Head of caudate nucleus (tissue), 42 donors: ENCODE results near the gene KRT35.

Source experiments
- DNase-seq, 42 donors: peaks; one replicate each; pipeline versions ENCODE4 v3.0.0 to v3.0.0-alpha.2; 2020 to 2021; ENCODE audit warnings: mixed read lengths in 7 of 42
- intact Hi-C: fragments of 100-400 bp; cut with DNase I; formaldehyde crosslinking; loops from one replicate; pipeline ENCODE4 v1.15.0; 2022

Gene KRT35

DNA sequence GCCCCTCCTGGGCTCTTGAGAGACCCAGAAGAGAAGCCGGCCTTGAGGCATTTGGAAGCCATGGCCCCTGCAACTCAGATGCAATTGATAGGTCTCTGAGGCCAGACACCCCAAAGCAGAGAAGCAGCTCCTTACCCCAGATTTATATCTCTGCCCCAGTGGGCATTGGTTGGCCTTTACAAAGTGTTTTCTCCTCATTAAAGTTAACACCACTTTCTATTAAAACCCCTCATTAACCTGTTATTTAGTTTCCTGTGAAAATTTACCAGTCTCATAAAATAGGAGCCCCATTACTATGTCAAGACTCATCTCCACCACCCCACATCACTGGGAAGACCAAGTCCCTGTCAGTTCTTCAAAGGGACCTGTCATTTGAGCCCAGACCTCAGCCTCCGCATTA is at the start of gene KRT35:
Gene KRT35 (minus strand): TSS at position 116 of the 400 bp plus-strand sequence. CDS start 54 bp downstream, at position 62.
- peak in 1 of 42 donors; percentile 9 for DNase-seq
- intact Hi-C loops: no loop called here

DNA sequence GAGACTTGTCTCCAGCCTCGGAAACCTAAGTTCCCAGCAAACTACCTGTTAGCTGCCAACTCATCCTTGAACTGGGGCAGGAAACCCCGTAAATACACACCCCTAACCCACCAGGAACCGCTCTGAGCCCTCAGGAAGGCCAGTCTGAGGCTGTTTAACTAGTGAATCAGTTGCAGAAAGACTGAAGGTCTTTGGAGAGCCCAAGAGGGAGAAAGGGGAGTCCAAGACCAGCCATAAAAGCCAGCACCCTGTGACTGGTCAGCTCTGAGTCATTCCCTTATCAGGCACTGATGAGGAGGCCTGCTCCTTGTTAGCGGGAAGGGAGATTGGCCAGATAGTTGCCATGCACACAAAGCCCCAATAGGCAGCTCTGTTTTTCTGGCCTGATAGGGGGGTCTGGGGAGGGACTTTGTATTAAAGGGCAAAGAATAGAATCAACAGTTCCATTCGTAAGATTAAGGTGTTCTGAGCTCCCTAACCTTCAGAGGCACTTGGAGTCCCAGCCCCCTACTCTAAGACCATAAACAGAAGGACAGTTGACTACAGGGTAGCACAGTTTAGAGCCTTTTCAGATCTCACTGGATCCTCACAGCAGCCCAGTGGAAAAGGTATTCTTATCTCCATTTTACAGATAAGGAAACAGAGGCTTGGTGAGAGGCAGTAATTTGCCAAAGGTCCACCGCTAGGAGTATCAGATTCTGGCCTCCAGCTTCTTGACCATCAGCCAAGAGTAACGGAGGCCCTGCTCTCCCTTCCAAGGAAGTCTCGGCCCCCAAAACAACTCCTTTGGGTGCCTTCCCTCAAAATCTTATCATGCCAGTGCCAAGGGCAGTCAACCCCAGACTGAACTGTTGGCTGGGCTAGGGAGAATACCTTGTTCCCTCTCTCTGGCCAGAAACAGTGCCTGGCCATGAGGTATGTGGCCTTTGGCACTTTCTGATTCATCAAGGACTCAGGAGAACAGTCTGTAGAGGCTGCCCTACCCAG is 49.4 kb upstream of the KRT35 start:
- no peak for DNase-seq
- intact Hi-C loops: no loop called here

DNA sequence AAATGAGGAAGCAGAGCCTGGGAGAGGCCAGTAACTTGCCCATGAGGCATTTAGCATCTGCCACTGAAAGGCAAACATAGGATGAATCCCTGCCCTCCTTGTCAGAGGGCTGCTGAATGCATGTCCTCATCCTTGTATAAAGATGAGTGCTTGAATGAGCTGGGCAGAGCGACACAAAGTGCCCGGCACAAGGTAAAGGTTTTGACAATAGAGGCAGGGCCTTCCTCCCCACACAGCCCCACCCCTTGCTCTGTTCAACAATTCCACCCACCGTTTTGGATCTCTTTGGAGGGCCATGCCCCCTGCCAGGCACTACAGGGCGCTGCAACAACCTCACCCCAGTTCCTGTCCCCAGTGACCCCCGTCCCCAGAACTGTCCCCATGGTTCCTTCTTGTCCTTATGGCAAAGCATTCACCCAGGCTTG is 48.6 kb upstream of the KRT35 start:
- DNase-seq: no peak
- intact Hi-C loops: no loop called here

DNA sequence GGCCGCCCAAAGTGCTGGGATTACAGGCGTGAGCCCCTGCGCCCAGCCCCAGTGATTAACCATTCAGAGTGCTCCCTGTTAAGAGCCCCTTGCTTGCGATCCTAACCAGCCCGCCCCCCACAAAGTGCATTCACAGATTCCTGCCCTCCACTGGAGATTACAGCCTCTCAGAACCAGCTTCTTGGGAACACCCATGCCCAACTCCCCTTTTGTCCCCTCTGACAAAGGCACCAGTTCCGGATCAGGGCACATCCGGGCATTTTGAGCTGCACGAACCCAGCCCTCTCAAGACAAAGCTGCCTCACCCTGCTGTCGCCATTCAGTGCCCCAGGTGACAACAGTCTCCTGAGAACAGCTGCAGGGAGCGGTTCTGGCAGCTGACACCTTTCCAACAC is 48.0 kb upstream of the KRT35 start:
- DNase-seq: no peak
- intact Hi-C loops: no loop called here

DNA sequence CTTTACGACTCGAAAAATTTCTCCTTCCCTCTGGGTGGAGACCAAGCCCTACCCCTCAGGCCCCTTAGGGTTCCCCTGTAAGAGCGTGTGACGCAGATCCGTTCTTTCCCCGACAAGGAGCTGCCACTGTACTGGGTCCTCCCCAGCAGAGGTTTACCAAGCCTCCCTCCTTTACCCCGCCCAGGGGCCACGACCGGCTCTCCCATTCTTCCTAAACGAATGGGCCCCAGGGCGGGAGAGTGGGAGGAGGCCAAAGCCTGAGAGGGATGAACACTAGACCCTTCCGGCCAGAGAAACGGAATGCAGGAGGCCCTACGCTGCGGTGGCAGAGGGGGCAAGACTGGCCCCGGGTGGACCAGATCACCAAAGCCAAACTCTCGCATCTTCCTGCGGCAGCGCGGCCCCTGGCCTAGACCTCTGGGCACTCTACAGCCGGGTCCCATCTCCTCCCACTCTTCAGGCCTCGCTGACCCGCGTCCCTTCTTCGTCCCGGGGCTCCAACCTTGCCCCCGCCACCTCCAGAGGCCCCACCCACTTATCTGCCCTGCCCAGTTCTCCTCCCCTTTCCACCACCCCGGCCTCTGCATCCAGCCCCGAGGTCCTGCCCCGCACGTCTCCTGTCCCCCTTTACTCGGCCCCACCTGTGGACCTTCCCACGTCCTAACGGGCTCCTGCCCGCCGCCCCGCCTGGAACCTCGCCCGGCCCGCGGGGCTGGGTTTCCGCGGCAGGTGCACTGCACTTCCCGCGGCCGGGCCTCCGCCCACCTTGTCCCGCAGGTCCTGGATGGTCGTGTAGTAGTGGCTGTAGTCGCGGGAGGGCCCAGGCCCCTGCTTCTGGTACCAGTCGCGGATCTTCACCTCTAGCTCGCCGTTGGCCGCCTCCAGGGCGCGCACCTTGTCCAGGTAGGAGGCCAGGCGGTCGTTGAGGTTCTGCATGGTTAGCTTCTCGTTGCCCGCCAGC is 46.4 kb upstream of the KRT35 start:
- intact Hi-C loops: no loop called here
- DNase-seq: no peak

DNA sequence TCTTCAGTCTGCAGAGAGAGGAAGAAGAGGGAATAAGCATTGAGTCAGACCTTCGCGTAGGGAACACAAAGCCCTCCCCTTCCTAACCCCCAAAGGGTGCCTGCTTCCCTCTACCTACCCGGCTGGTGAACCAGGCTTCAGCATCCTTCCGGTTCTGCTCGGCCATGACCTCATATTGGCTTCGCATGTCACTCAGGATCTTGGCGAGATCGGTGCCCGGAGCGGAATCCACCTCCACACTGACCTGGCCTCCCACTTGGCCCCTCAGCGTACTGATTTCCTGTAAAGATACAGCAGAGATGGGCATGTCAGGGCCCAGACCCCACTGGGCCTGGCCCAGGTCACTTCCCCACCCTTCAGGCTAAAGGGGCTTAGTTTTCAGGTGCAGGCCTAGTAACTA is 43.3 kb upstream of the KRT35 start:
- DNase-seq: no peak
- intact Hi-C loops: no loop called here

DNA sequence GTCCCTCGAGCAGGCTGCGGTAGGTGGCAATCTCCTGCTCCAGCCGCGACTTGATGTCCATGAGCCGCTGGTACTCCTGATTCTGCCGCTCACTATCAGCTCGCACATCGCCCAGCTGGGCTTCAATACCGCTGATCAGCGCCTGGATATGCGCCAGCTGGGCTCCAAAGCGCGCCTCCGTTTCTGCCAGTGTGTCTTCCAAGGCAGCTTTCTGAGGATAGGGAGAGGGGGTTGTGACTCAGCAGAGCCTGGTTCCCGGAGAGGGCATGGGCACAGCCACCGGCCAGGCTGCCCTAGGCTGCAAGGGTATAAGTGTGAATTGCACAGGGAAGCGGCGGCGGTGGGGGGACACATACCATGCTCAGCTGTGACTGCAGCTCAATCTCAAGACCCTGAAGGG is 42.8 kb upstream of the KRT35 start:
- DNase-seq: no peak
- intact Hi-C loops: no loop called here

DNA sequence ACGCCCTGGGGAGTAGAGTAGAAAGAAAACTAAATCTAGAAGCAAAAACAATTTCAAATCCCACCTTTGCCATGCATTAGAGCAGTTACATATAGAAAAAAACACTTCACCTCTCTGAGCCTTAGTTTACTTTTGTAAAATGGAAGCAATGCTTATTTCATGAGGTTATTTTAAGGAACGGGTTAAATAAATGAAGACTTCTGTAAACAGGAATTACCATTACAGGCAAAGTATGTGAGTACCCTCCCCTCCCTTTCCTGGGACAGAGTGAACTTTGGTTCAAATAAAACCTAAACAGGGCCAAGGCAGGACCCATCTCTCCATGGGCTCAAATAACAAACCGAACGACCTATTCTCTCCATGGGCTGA is 42.3 kb upstream of the KRT35 start:
- intact Hi-C loops: no loop called here
- DNase-seq: no peak

DNA sequence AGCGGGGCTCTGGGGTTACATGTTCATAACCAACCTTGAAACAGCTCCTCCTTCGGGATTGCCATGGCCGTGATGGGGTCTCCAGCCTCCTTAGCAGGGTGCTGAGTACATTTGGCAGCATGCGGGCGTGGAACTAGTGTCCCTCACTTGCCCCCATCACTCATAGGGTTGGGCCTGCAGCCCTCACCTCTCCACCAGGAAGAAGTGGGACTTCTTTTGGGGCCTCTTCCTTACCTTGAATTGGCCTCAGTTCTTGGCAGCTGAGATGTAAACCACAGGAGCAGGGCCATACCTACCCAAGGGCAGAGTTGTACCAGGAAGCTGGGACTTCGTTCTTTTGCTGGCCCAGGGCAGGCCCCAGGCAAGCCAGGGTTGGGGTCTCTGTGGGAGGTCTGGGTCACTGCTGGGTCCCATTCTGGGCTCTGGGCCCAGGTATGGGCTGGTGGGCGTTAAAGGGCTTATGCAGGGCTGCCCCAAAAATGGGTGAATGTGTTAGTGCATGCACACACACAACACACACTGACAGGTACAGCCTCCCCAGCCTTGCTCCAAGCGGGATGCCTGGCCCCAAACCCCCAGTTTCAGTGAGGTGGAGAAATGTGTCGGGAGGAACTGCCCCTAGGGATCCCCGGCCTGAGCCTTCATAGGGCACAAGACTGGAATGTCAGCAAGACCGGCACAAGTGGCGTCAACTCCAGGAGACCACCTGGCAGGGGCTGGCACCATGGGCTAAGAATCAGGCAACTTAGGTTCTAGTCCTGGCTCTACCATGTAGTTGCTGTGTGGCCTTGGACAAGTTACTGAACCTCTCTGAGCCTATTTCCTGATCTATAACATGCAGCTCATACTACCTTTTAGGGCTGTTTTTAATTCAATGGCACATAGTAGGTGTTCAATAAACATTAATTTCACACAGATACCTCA is 41.6 kb upstream of the KRT35 start:
- intact Hi-C loops: no loop called here
- DNase-seq: no peak

DNA sequence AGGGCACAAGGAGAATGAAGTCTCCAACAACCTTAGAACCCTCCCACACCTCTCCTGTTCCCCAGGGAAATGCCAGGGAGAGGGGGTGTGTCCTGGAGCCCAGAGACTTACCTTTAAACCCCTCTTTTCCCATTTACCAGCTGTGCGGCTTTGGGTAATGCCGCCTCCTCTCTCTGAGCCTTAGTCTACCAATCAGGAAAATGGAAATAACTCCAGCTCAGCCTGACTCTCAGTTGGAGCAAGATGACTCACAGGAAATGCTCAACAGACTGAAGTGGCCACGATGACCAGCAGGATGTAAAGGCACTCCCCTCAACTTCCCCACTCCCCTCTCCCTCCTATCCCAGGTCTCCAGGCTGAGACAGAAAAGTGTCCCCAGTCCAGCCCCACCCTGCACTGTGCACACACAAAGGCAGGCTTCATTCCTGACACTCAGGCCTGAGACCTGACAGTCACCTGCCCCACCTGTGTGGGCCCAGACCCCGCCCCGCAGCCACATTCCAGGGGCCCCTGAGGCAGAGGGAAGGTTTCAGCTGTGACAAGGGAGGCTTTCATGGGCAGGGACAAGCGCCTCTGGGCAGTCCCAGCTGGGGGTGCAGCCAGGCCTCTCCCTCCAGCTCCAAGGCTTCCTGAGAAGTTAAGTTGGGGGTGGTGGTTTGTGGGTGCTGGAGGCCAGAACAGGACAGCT is 40.8 kb upstream of the KRT35 start:
- intact Hi-C loops: no loop called here
- DNase-seq: no peak

DNA sequence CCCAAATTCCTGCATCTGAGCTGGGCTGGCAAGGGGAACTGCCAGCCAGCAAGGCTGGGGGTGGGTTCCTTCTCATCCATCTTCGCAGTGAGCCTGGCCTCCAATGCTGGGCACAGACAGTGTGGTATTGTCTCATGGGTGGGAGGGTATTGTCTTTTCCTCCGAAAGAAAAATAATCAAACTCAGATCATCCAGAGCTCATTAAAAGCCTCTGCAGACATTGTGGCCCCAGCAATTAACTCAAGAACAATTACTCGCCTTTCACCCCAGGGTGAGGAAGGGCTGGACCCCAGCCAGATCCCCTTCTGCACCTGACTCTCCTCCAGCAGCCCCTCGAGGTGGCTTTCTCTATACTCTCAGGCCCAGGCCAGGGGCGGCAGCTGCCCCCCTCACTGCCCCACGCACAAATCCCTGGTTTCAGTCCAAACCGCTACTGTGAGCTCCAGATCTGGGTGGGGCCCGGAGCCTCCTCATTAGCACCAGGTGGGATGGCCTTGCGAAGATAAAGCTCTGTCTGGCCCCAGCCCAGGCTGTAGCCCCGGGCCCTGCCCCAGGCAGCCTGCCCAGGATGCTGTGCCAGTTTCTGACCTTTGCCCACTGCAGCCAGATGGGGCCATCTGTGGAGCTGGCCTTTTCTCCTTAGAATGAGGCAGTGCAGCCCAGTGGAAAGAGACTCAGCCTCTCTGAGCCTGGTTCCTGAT is 40.0 kb upstream of the KRT35 start:
- intact Hi-C loops: no loop called here
- DNase-seq: no peak

DNA sequence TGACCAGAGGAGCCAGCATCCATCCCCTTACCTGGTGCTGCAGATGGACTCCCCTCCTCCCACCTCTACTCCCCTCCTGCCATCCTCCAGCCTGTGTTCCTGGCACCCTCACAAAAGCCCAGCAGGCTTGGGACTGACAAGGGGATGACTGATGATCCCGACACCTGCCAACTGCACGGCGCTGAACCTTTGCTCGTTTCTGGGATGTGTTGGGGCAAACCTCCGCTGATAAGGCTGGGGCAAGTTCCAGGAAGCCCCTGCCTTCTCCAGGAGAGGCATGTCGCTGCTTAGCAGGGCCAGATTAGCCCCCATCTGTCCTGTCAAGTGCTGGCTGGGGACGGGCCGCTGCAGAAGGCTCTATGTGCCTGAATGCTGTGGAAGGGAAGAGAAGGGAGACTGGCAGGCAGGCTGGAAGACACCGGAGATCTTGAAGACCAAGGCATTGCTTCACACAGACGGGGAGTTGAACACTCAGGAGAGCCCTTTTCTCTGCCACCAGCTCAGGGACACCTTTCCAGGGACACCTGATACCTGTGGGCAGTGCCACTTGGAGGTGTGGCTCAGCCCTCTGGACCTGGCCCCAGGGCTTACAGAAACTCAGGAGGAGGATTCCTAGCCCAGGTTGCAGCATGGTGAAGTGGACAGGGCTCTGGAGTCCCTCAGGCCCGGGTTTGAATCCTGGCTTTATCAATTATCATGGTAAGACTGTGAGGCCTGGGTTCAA is 38.7 kb upstream of the KRT35 start:
- intact Hi-C loops: no loop called here
- DNase-seq: no peak

DNA sequence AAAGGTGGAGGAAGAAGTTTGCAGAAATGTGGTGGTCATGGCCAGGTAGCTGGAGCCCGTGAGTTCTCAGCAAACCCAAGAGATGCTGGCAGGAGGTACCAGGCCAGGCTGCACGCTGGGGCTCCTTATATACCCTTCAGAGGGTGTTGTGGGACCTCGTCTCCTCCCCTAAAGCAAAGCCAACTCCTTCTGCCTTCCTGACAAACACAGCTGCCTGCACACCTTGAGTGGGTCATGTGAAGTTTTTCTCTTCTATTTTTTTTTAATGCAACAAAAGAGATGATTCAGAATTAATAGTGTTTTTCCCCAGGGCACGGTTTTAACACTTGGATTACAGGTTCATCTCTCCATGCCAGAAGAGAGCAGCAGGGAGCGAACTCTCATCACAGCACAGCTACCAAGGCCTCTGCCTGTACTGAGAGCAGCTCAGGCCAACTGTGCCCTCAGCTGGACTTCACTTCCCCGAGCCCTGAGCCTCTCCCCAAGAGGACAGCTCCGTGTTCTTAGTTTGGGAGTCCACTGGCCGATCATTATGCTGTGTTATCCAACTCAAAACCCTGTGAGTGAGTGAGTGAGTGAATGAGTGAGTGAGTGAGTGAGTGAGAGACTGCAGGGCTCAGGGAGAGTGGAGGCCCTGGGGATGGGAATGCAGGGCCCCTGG is 38.0 kb upstream of the KRT35 start, which contains the start of gene KRT15:
Gene KRT15 (minus strand): TSS at position 102 of the 661 bp plus-strand sequence. CDS start 63 bp downstream, at position 39.
- DNase-seq: no peak

DNA sequence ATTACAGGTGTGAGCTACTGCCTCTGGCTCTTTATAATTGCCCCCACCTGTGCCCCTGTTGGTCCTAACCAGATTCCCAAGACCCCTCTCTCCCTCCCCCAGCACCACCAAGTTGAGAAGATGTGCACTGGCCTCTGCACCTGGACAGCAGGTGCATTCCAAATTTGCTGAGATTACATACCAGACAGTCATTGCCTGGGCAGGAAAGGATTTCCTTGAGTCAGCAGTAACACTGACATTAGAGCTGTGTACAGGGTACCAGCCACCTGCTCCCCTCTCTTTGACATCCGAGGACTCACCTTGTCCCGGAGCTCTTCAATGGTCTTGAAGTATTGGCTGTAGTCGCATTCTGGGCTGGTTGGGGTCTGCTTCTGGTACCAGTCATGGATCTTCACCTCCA is 37.1 kb upstream of the KRT35 start:
- no peak for DNase-seq
- intact Hi-C loops: no loop called here

More for the DNA sequence above, 38.0 kb upstream of the KRT35 start, which contains the start of gene KRT15:
- intact Hi-C loops: no loop called here

DNA sequence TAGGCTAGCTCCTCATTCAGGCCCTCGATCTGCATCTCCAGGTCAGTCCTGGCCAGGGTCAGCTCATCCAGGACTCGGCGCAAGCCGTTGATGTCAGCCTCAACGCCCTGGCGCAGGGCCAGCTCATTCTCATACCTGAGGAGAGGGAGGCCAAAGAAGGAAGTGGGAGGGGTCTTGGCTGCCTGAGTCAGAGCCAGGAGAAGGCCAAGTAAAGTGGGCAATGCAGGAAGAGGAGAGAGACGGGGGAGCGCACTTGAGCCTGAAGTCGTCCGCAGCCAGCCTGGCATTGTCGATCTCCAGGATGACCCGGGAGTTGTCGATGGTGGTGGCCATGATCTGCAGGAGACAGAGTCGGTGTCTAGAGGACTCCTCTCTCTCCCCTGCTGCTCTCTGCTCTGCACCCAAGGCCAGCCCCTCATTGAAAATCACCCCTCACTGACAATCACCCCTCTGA is 35.9 kb upstream of the KRT35 start:
- intact Hi-C loops: no loop called here
- DNase-seq: no peak

DNA sequence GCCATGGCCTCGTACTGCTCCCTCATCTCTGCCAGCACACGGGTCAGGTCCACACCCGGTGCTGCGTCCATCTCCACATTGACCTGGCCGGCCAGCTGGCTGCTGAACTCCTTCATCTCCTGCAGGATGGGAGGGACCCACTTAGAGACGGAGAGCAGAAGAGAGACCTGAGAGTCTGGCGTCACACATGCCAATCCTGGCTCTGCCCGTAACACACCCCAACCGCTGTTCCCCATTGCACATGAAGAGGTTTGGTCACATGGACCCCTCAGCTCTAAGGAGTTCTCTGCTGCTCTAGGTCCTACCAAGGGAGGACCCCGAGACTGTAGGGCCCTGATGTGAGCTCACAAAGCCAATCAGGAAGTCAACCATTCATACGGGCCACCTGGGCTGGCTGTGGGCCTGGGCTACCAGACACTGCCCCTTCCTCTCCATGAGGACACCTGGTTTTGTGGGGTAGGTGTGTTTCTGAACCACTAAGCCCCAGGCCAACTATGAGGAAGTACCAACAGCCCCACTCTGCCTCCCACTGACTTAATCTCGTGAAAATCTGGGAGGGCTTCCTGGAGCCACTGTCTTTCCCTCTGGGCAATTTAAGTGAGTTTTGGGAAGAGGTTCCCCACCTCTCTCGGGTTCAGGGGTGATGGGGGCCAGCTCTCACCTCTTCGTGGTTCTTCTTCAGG is 35.3 kb upstream of the KRT35 start:
- DNase-seq: no peak
- intact Hi-C loops: no loop called here
